A172 (cell line): ENCODE results near the gene TMEM139. TPM values are rescaled to one million over a fixed set of nuclear protein-coding genes. Genes with fewer than 3 reads are reported as not detected.
"Not testable (repeated sequence)": the region's sequence is repeated elsewhere in the genome, so short reads cannot be mapped to it uniquely, and the experiment has no call there.

Source experiments
- DNase-seq: peaks from one replicate; pipeline ENCODE4 v3.0.0-alpha.2; 2015; ENCODE audit warnings: low spot score
- total RNA-seq: library from RNA; depleted of rRNA; stranded (reverse); fragments of >200 nt; shearing (Covaris generic); gene quantifications from 2 replicates; pipeline ENCODE4 v1.2.3, GENCODE V29; 2014

Gene TMEM139
- total RNA-seq, 1 experiment from 2014 or later = 6.2 TPM

GRCh38 chr7:143288836-143289235 is 4.1 kb downstream of the TMEM139 start:
- peak; percentile 4 for DNase-seq

GRCh38 chr7:143289421-143289820 is 4.7 kb downstream of the TMEM139 start:
- DNase-seq = no peak

GRCh38 chr7:143289888-143290287 is 5.1 kb downstream of the TMEM139 start:
- DNase-seq = not testable (repeated sequence)

- no peak for DNase-seq
Measured at GRCh38 chr7:143290293-143290692, 5.5 kb downstream of the TMEM139 start.

GRCh38 chr7:143292876-143293275 is 8.1 kb downstream of the TMEM139 start:
- no peak for DNase-seq

- DNase-seq = peak; percentile 30
Measured at GRCh38 chr7:143295870-143296269, 11.1 kb downstream of the TMEM139 start.

- DNase-seq = no peak
Measured at GRCh38 chr7:143296686-143297085, 11.9 kb downstream of the TMEM139 start.

- DNase-seq = no peak
Measured at GRCh38 chr7:143299346-143299745, 14.6 kb downstream of the TMEM139 start.

GRCh38 chr7:143299840-143300239 is 15.1 kb downstream of the TMEM139 start:
- no peak for DNase-seq

- DNase-seq = no peak
Measured at GRCh38 chr7:143300959-143301935, 16.5 kb downstream of the TMEM139 start.

- DNase-seq = no peak
Measured at GRCh38 chr7:143303733-143304132, 19.0 kb downstream of the TMEM139 start.

GRCh38 chr7:143304938-143305337 is 20.2 kb downstream of the TMEM139 start:
- DNase-seq = no peak

- DNase-seq = peak; percentile 29
Measured at GRCh38 chr7:143305423-143306070, 20.8 kb downstream of the TMEM139 start.

GRCh38 chr7:143308632-143309031 is 23.9 kb downstream of the TMEM139 start:
- DNase-seq = no peak

GRCh38 chr7:143314127-143314526 is 29.4 kb downstream of the TMEM139 start:
- no peak for DNase-seq

- no peak for DNase-seq
Measured at GRCh38 chr7:143315776-143316175, 31.0 kb downstream of the TMEM139 start, which contains the start of gene CLCN1. Gene CLCN1 (plus strand): TSS chr7:143316111. CDS start chr7:143316213, 102 bp downstream.

GRCh38 chr7:143316492-143316891 is 31.7 kb downstream of the TMEM139 start:
- no peak for DNase-seq

- no peak for DNase-seq
Measured at GRCh38 chr7:143318661-143319060, 33.9 kb downstream of the TMEM139 start.

GRCh38 chr7:143320620-143321019 is 35.9 kb downstream of the TMEM139 start:
- no peak for DNase-seq

- DNase-seq = no peak
Measured at GRCh38 chr7:143321242-143321641, 36.5 kb downstream of the TMEM139 start.

GRCh38 chr7:143321734-143322133 is 37.0 kb downstream of the TMEM139 start:
- no peak for DNase-seq

- DNase-seq = no peak
Measured at GRCh38 chr7:143322760-143323633, 38.2 kb downstream of the TMEM139 start.
